ENCODE measurements around the gene RYR3.

RYR3 gene

GRCh38 chr15:33313491-33313890 is 2.7 kb downstream of the RYR3 start:
- Histone ChIP-seq H2BK120ac (ENCODE audit: low read depth, low read length) (no peak overlapping the region), H3K23ac (ENCODE audit: low read length in 2 of 2) (no peak overlapping the region), H3K4me2 (ENCODE audit: low read length, poor library complexity, severe bottlenecking) (no peak overlapping the region), H2BK12ac (ENCODE audit: low read length in 2 of 2) (no peak overlapping the region), H3K9me3 (ENCODE audit: control insufficient read depth, low read length) (no peaks in the 10 kb centered on the region), H3K4ac (ENCODE audit: low read depth in 1 of 2, low read length in 2 of 2) (no peak overlapping the region), H3K9ac (ENCODE audit: low read length) (no peak overlapping the region), H3K4me3 (ENCODE audit: insufficient read depth in 1 of 2, low read depth in 1 of 2, low read length in 2 of 2) (no peak overlapping the region), H3K27ac (ENCODE audit: low read length, poor library complexity, severe bottlenecking) (no peak overlapping the region), H2AFZ (ENCODE audit: low read depth, low read length) (no peak overlapping the region), H4K91ac (ENCODE audit: low read length) (no peak overlapping the region), H3K18ac (ENCODE audit: low read depth in 1 of 2, low read length in 2 of 2) (no peak overlapping the region), H3K4me1 (ENCODE audit: control insufficient read depth, insufficient read depth, low read depth, low read length) (peaks cover 17% of the 10 kb centered on the region), H3K36me3 (ENCODE audit: control insufficient read depth in 1 of 2, insufficient read depth in 2 of 2, low read depth in 1 of 2, low read length in 2 of 2) (no peaks in the 10 kb centered on the region), H2BK5ac (ENCODE audit: low read depth, low read length, poor library complexity, severe bottlenecking) (no peak overlapping the region), H2BK15ac (ENCODE audit: low read depth, poor library complexity, severe bottlenecking) (no peak overlapping the region), H3K79me1 (replicated peaks; ENCODE audit: low read length, poor library complexity, severe bottlenecking) (peaks cover 7% of the 10 kb centered on the region), H4K8ac (ENCODE audit: low read length) (no peak overlapping the region), H2AK5ac (ENCODE audit: low read length, severe bottlenecking) (no peak overlapping the region), H3K27me3 (ENCODE audit: control insufficient read depth in 1 of 2, insufficient read depth in 1 of 2, low read length in 2 of 2) (peaks cover 42 to 89% of the 10 kb centered on the region in 2 experiments), H3K14ac (ENCODE audit: low read length in 2 of 2) (no peak overlapping the region)
- no peak for DNase-seq
- 29% methylated on average over 1 of the region's 1 CpG for WGBS

- Histone ChIP-seq H3K14ac (ENCODE audit: low read length in 2 of 2) (no peak overlapping the region), H2BK15ac (ENCODE audit: low read depth, poor library complexity, severe bottlenecking) (no peak overlapping the region), H4K8ac (ENCODE audit: low read length) (no peak overlapping the region), H3K4me1 (ENCODE audit: control insufficient read depth, insufficient read depth, low read depth, low read length) (peaks cover 17% of the 10 kb centered on the region), H3K9me3 (ENCODE audit: control insufficient read depth, low read length) (no peaks in the 10 kb centered on the region), H3K9ac (ENCODE audit: low read length) (no peak overlapping the region), H3K23ac (ENCODE audit: low read length in 2 of 2) (no peak overlapping the region), H3K79me1 (replicated peaks; ENCODE audit: low read length, poor library complexity, severe bottlenecking) (peaks cover 7% of the 10 kb centered on the region), H3K4me3 (ENCODE audit: insufficient read depth in 1 of 2, low read depth in 1 of 2, low read length in 2 of 2) (no peak overlapping the region), H3K4me2 (ENCODE audit: low read length, poor library complexity, severe bottlenecking) (no peak overlapping the region), H3K18ac (ENCODE audit: low read depth in 1 of 2, low read length in 2 of 2) (no peak overlapping the region), H3K27me3 (ENCODE audit: control insufficient read depth in 1 of 2, insufficient read depth in 1 of 2, low read length in 2 of 2) (peaks cover 44 to 90% of the 10 kb centered on the region in 2 experiments), H3K27ac (ENCODE audit: low read length, poor library complexity, severe bottlenecking) (no peak overlapping the region), H2AFZ (ENCODE audit: low read depth, low read length) (no peak overlapping the region), H3K4ac (ENCODE audit: low read depth in 1 of 2, low read length in 2 of 2) (no peak overlapping the region), H4K91ac (ENCODE audit: low read length) (no peak overlapping the region), H2BK12ac (ENCODE audit: low read length in 2 of 2) (no peak overlapping the region), H2AK5ac (ENCODE audit: low read length, severe bottlenecking) (no peak overlapping the region), H2BK5ac (ENCODE audit: low read depth, low read length, poor library complexity, severe bottlenecking) (no peak overlapping the region), H2BK120ac (ENCODE audit: low read depth, low read length) (no peak overlapping the region), H3K36me3 (ENCODE audit: control insufficient read depth in 1 of 2, insufficient read depth in 2 of 2, low read depth in 1 of 2, low read length in 2 of 2) (no peaks in the 10 kb centered on the region)
- 84% methylated on average over 5 of the region's 5 CpGs for WGBS
- no peak for DNase-seq
Observed at GRCh38 chr15:33314069-33314468, 3.3 kb downstream of the RYR3 start.

GRCh38 chr15:33315044-33315443 is 4.3 kb downstream of the RYR3 start:
- no peak overlapping the region for H4K8ac ChIP-seq (ENCODE audit: low read length)
- H3K18ac ChIP-seq (ENCODE audit: low read depth in 1 of 2, low read length in 2 of 2): no peak overlapping the region
- H4K91ac ChIP-seq (ENCODE audit: low read length): no peak overlapping the region
- H3K4ac ChIP-seq (ENCODE audit: low read depth in 1 of 2, low read length in 2 of 2): no peak overlapping the region
- peaks cover 36 to 89% of the 10 kb centered on the region in 2 experiments for H3K27me3 ChIP-seq (ENCODE audit: control insufficient read depth in 1 of 2, insufficient read depth in 1 of 2, low read length in 2 of 2)
- H2AK5ac ChIP-seq (ENCODE audit: low read length, severe bottlenecking): no peak overlapping the region
- no peak overlapping the region for H3K9ac ChIP-seq (ENCODE audit: low read length)
- peaks cover 7% of the 10 kb centered on the region for H3K79me1 ChIP-seq (replicated peaks; ENCODE audit: low read length, poor library complexity, severe bottlenecking)
- no peak overlapping the region for H3K4me2 ChIP-seq (ENCODE audit: low read length, poor library complexity, severe bottlenecking)
- H3K23ac ChIP-seq (ENCODE audit: low read length in 2 of 2): no peak overlapping the region
- H2AFZ ChIP-seq (ENCODE audit: low read depth, low read length): no peak overlapping the region
- peaks cover 14% of the 10 kb centered on the region for H3K4me1 ChIP-seq (ENCODE audit: control insufficient read depth, insufficient read depth, low read depth, low read length)
- H3K27ac ChIP-seq (ENCODE audit: low read length, poor library complexity, severe bottlenecking): no peak overlapping the region
- no peak overlapping the region for H2BK15ac ChIP-seq (ENCODE audit: low read depth, poor library complexity, severe bottlenecking)
- no peaks in the 10 kb centered on the region for H3K36me3 ChIP-seq (ENCODE audit: control insufficient read depth in 1 of 2, insufficient read depth in 2 of 2, low read depth in 1 of 2, low read length in 2 of 2)
- 77% methylated on average over 7 of the region's 7 CpGs for WGBS
- no peak overlapping the region for H3K4me3 ChIP-seq (ENCODE audit: insufficient read depth in 1 of 2, low read depth in 1 of 2, low read length in 2 of 2)
- no peaks in the 10 kb centered on the region for H3K9me3 ChIP-seq (ENCODE audit: control insufficient read depth, low read length)
- DNase-seq: no peak
- H2BK12ac ChIP-seq (ENCODE audit: low read length in 2 of 2): no peak overlapping the region
- H3K14ac ChIP-seq (ENCODE audit: low read length in 2 of 2): no peak overlapping the region
- H2BK120ac ChIP-seq (ENCODE audit: low read depth, low read length): no peak overlapping the region
- no peak overlapping the region for H2BK5ac ChIP-seq (ENCODE audit: low read depth, low read length, poor library complexity, severe bottlenecking)

- Histone ChIP-seq H2BK15ac (ENCODE audit: low read depth, poor library complexity, severe bottlenecking) (no peak overlapping the region), H3K4me1 (ENCODE audit: control insufficient read depth, insufficient read depth, low read depth, low read length) (peaks cover 2% of the 10 kb centered on the region), H3K23ac (ENCODE audit: low read length in 2 of 2) (no peak overlapping the region), H3K79me1 (replicated peaks; ENCODE audit: low read length, poor library complexity, severe bottlenecking) (peaks cover 7% of the 10 kb centered on the region), H3K18ac (ENCODE audit: low read depth in 1 of 2, low read length in 2 of 2) (no peak overlapping the region), H2AFZ (ENCODE audit: low read depth, low read length) (no peak overlapping the region), H4K8ac (ENCODE audit: low read length) (no peak overlapping the region), H3K14ac (ENCODE audit: low read length in 2 of 2) (no peak overlapping the region), H3K27me3 (ENCODE audit: control insufficient read depth in 1 of 2, insufficient read depth in 1 of 2, low read length in 2 of 2) (peaks cover 15 to 77% of the 10 kb centered on the region in 2 experiments), H2BK5ac (ENCODE audit: low read depth, low read length, poor library complexity, severe bottlenecking) (no peak overlapping the region), H3K4me3 (ENCODE audit: insufficient read depth in 1 of 2, low read depth in 1 of 2, low read length in 2 of 2) (no peak overlapping the region), H3K4me2 (ENCODE audit: low read length, poor library complexity, severe bottlenecking) (no peak overlapping the region), H2BK12ac (ENCODE audit: low read length in 2 of 2) (no peak overlapping the region), H4K91ac (ENCODE audit: low read length) (no peak overlapping the region), H2BK120ac (ENCODE audit: low read depth, low read length) (no peak overlapping the region), H3K9me3 (ENCODE audit: control insufficient read depth, low read length) (no peaks in the 10 kb centered on the region), H3K4ac (ENCODE audit: low read depth in 1 of 2, low read length in 2 of 2) (no peak overlapping the region), H3K9ac (ENCODE audit: low read length) (no peak overlapping the region), H3K27ac (ENCODE audit: low read length, poor library complexity, severe bottlenecking) (no peak overlapping the region), H2AK5ac (ENCODE audit: low read length, severe bottlenecking) (no peak overlapping the region), H3K36me3 (ENCODE audit: control insufficient read depth in 1 of 2, insufficient read depth in 2 of 2, low read depth in 1 of 2, low read length in 2 of 2) (no peaks in the 10 kb centered on the region)
- DNase-seq: no peak
Observed at GRCh38 chr15:33317896-33318295, 7.1 kb downstream of the RYR3 start.

Measured in mesenchymal stem cell (in vitro differentiated cells and primary cell).